ENCODE data around the gene RAD21L1.
A peak's percentile ranks its signal among the peaks of the same experiment; 100 is the strongest.
"Not testable (repeated sequence)": the region's sequence is repeated elsewhere in the genome, so short reads cannot be mapped to it uniquely, and the experiment has no call there.

Gene RAD21L1

DNA sequence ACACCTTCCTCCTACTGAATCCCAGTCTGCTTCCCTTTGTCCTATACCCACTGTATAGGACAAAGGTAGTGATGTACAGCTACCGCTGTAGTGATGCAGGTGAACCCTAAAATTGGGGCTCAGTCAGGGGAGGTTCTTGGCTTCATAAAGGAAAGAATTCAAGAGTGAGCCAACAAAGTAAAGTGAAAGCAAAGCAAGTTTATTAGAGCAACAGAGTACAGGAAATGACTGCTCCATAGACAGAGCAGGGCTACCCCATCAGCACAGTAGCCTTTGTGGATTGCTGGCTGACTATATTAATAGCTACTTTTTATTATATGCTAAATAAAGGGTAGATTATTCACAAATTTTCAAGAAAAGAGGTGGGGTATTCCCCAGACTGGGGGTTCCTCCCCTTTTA, 25.9 kb upstream of the RAD21L1 start:
- DNase-seq: no peak

DNA sequence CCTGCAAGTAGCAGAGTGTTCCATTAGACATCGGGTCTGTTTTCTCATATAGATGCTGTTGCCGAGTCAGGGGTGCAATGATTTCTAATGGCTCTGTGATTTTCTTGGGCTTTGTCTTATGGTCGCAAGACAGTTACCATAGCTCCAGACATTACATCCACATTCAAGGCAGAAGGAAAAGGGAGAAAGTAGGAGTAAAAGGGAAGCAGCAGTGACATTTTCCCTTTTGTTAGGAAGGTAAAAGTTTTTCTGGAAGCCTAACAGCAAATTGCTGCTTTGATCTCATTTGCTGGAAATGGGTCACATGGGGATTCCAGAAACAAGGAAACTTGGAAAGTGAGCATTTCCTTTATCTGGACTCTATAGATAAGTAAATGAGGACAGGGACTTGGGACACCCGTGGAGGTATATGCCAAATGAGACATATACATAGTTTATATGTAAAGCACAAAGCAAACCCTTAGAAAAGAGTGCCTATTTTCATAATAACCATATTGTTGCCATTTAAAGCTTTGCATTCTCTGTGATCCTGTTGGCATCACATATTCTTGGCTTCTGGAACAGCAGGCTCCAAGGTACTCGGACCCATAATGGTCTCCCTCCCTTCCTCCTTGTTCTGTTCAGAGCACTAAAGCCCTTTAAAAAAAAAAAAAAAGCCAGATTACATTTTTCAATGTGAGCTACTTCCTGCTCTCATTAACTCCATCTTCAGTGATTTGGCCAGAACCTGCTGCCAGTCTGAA, 22.9 kb upstream of the RAD21L1 start, which contains the start of gene C20orf202:
Gene C20orf202, plus strand, starts transcription at position 693 of the 743 bp plus-strand sequence. CDS start 132 bp downstream, outside the sequence.
- DNase-seq: no peak

DNA sequence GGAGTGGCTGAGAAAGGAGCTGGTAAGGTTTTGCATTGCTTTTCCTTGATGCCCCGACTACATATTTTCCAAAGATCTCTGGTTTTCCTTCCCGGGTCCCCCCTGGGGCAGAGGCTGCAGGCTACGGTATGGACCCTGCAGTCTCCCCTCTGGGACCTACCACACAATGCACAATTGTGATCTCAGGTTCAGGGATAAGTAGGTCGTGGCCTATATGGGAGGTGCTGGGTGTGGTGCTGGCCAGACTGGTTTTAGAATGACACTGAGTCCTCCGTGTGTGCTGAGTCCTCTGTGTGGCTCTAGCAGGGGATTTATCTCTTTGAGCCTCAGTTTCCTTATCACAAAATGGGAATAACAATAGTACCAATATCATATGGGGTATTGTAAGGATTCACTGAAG, 22.2 kb upstream of the RAD21L1 start:
- no peak for DNase-seq

DNA sequence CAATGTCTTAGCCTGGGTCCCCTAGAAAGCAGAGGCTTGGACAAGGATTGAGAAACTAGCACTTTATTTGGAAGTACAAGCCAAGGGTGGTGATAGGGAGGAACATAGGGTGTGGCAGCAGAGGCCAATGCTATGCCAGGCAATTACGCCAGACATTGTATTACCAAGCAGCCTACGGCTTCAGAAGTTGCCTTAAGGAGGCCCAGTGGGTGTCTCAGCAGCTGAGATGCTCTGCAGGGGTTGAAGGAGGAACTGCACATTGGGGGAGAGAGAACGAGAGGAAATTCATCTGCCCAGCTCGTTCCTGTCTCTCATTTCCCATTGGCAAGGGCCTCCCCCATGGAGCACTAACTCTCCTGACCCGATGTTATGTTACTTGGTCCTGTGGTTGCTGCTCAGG, 21.7 kb upstream of the RAD21L1 start:
- DNase-seq: no peak

DNA sequence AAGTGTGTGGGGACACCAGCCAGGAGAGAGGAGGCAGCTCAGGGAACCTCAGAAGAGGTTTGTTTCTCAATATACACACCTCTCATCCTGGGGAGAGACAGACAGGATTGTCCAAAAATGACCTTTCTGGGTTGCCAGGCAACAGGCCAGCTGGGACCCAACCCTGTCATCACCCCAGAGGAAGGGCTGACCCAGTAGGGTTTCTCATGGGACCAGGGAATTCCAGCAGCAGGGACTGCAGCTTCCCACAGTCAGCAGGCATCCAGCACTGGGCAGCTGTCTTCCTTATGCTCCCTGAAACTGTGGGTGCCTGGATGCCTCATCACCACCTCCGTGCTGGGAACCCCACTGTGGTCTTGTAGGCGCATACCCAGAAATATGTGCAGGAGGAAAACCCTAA, 21.3 kb upstream of the RAD21L1 start:
- DNase-seq: no peak

DNA sequence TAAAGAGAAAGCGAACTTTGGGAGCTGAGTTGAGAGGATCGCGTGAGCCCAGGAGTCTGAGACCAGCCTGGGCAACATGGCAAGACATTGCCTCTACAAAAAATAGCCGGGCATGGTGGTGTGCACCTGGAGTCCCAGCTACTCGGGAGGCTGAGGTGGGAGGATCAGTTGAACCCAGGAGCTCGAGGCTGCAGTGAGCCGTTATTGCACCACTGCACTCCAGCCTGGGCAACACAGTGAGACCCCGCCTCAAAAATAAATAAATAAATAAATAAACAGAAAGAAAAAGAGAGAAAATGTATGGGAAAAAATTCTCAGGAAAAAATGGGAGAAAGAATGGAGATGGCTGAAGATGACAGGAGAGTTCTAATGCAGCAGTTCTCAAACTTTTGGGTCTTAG, 20.0 kb upstream of the RAD21L1 start:
- DNase-seq: no peak

DNA sequence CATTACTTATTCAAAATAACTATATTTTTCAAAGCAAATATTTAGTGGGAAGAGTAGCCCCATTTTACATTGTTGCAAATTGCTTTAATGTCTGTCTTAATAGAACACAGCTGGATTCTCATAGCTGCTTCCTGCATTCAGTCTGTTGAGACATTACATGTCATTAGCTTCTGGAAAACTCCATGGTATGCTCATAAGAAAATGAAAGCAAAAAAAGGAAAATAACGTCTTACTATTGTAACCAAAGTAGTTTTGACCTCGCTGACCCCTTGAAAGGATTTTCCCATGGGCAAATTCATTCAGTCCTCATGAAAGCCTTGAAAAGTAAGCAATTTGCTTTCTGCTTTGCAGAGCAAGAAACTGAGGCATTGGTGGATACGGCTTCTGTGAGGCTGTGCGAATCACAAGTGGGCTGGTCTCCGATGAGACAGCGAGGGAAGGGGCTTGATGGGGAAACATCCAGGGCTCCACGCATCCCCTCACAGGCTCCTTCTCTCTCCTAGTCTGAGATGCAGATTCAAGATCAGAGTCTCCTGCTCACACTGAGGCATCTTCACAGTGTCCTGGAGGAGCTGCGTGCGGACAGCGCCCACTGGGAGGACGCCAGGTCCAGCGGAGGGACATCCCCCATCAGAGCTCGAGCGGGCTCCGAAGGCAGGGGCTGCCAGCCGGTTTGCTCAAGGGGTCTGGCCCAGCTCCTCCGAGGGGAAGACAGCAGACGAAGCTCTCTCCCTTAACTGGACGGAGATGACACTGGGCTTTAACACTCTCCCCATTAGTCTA, 19.3 kb upstream of the RAD21L1 start:
- peak; percentile 7 for DNase-seq

DNA sequence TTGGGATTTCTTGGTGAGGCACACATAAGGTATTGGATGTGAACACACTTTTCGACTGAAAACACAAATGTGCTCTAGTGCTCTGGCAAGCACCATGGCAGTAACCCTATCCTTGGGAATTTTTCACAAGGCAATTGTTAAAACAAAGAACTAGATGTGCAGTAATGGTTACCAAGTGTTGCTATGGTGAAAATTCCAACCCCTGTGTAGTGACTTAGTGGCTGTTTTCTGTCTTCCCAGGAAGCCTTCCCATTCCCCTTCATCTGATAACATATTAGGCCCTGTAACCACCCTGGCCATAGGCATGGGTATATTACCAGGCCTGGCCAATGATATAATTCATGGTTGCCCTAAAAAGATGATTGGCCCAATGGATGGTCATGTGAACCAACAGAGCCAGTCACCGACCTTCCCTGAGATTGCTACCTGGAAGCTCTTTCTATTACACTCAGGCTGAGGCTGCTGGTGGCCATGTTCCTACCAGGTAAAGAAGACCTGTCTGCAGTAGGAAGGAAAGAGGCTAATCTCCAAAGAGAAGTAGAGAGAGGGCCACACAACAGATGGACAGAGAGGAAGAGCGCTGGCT, 18.5 kb upstream of the RAD21L1 start:
- DNase-seq: no peak

DNA sequence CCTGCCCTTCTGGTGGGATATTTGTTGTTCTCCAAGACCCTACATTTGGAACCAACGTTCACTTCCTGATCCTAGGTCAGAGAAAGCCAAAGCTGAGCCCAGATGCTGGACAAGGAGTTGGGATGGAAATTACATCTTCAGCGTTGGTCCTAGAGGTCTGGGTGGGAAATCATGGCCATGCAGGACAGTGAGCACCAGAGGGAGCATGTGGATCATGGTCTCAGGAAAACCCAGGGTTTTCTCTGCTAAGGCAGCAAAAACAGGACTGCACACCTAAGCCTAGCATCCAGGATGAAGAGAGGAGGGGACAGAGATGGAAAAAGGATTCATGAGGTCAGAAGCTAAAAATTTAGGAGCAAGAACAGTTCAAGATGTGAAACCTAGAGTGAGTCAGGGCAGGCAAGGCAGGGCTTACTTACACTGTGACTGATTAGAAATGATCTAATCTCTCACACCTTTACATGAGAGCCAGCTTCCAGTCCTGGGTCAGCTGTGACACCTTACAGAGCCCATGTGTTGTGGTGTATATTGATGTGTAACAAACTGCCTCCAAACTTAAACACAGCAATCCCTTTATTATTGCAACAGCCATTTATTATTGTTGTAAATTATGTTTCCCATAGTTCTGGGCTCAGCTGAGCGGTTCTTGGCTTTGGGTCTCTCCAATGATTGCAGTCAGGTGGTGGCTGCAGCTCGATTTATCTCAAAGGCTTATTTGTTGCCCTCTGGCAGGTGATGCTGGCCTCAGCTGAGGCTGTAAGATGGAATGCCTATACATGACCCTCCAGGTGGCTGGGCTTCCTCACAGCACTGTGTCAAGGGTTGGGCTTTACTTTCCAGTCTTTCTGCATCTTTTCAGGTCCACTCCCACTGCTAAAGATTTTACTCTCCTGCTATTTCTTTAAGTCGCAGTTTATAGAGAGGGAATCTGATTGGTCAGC, 16.1 kb upstream of the RAD21L1 start:
- DNase-seq: no peak

DNA sequence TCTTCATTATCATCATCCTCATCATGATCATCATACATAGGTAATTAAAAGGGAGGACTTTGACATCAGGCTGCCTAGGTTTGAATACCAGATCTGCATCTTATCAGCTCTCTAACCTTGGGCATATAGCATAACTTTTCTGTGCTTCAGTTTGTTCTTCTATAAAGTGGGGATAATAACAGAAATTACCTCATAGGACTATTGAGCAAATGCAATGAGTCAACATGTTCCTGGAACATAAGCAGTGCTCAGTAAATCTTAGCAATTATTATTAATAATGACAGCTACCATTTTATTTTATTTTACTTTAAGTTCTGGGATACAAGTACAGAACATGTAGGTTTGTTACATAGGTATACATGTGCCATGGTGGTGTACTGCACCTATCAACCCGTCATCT, 15.3 kb upstream of the RAD21L1 start:
- DNase-seq: no peak

DNA sequence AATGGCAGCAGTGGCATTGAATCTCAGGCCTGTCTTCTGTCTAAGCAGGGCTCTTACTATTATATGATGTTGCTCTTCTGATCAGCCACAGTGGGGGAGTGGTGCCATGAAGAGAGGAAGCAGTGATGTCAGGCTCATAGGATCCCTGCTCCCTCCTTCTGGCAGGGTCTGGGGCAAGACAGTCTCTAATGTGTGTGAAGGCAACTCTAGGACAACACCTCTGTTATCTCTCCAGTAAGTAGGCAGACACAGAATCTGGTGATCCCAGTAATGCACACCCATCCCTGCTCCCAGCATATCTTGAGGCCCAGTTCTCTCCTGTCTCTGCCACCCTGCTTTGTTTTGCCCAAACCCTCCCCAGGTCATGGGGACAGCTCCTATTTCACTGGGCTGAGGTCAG, 13.8 kb upstream of the RAD21L1 start:
- no peak for DNase-seq

DNA sequence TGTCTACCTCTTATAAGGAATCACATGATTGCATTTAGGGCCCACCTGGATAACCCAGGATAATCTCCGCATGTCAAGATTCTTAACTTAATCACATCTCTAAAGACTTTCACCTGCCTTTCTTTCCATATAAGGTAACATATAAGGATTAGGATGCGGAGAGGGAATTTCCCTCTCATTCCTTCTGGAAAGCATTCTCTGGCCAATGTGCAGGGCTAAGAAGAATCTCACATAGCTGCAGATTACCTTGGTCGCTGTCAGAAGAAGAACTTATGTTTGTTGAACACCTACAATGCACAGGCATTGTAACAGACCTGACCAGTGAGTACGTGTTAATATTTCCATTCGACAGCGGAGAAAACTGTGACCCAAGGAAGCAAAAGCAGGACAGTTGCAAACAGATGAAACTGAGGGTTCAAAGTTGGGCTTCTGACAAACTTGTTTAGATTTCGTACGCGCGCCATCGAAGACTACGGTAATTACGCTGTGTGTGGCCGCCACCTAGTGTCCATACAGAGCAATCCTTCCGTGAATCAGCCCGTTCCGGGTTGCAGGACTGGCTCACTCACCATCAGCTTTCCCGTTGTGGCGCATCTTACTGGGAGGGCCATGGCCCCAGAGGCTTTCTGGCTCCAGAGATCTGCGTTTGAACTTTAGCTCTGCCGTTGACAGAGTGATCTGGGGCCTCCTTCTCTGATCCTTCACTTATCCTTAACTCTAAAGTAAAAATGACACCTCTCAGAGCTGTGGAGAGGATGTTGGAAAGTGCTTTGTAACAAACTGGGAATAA, 13.0 kb upstream of the RAD21L1 start:
- peak; percentile 64 for DNase-seq

DNA sequence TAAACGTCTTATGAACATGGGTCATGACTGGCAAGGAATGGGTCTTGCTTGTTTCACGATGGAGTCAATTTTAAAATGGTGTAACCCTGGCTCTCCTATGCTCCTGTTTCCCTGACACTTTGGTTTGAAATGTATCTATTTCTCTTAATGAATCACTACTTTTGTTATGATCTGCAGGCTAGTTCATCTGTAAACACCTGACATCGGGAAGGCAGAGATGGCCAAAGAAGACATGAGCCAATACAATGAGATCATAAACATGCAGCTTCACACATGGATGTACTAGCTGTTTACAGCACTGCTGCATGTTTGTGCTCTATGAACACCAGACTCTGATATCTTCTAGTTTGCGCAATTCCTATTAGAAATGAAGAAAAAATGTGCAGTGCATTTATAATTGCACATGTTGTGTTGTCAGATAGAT, 11.0 kb upstream of the RAD21L1 start:
- DNase-seq: no peak

DNA sequence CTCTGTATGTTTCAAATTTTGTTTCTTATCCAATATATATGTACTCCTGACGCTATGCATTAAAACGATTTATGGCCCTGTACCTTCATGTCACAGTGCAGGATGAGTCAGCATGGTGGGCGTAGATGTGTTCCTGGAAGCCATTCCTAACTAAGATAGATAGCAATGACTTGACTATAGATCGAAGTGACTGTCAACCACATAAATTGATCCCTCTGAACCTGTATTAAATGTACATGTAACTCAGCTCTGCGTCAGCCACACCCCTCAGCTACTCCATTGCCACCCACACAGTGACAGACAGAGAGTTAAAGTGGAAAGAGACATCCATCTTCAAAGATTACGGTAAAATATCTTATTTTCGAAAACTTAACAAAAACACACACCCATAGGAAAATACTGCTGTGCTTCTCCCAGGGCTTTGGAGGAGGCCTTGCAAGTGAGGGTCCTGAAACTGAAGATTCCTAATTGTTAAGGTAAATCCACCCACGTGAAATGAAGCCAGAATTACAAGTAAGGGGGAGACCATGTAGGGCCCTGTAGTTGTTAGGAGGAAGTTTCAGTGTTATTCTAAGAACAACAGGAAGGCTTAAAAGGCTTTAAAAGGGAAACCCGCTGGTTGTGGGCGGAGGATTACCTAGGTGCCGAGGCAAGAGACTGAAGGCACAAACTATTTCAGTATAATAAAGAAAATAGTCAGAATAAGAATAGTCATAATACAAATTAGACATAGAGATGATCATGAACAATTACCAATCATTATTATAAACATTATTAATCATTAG, 10.3 kb upstream of the RAD21L1 start:
- no peak for DNase-seq

DNA sequence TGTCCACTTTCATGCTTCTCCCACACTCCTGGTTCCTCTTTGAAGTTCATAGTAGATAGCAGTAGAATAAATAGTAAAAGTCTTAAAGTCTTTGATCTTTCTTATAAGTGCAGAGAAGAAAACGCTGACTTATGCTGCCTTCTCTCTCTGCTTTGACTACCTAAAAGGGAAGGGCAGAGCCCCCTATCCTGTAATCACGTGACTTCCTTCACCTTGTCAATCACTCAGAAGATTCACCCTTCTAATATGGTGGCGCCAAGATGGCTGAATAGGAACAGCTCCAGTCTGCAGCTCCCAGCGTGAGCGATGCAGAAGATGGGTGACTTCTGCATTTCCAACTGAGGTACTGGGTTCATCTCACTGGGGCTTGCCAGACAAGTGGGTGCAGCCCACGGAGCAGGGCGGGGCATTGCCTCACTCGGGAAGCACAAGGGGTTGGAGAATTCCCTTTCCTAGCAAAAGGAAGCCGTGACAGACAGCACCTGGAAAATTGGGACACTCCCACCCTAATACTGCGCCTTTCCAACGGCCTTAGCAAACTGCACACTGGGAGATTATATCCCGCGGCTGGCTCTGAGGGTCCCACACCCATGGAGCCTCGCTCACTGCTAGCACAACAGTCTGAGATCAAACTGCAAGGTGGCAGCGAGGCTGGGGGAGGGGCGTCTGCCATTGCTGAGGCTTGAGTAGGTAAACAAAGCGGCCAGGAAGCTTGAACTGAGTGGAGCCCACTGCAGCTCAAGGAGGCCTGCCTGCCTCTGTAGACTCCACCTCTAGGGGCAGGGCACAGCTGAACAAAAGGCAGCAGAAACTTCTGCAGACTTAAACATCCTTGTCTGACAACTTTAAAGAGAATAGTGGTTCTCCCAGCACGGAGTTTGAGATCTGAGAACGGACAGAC, 9.1 kb upstream of the RAD21L1 start:
- DNase-seq: not testable (repeated sequence)

DNA sequence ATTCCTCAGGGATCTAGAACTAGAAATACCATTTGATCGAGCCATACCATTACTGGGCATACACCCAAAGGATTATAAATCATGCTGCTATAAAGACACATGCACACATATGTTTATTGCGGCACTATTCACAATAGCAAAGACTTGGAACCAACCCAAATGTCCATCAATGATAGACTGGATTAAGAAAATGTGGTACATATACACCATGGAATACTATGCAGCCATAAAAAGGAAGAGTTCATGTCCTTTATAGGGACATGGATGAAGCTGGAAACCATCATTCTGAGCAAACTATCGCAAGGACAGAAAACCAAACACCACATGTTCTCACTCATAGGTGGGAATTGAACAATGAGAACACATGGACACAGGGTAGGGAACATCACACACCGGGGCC, 3.1 kb upstream of the RAD21L1 start:
- DNase-seq: not testable (repeated sequence)

DNA sequence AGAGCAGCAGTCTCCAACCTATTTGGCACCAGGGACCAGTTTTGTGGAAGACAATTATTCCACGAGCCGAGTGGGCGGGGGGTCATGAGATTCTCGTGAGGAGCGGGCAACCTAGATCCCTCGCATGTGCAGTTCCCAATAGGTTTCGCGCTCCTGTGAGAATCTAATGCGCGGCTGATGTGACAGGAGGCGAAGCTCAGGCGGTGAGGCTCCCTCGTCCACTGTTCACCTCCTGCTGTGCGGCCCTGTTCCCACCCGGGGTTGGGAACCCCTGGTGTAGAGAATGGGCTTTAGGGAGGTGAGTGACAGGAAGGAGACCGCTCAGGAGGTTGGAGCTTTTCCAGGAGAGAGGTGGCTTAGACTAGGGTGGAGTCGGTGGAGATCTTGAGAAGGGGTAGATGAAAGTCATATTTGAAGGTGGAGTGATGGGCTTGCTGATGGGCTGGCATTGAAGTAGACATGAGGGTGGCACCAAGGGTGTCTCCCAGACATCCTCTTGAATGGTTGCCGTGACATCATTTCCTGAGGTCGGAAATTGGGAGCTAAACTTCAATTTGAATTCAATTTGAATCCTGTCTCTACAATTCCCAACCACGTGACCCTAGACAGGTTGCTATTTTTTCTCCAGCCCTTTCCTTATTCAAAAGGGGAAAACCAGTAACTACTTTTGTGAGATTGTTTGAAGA, 1.5 kb upstream of the RAD21L1 start:
- no peak for DNase-seq

DNA sequence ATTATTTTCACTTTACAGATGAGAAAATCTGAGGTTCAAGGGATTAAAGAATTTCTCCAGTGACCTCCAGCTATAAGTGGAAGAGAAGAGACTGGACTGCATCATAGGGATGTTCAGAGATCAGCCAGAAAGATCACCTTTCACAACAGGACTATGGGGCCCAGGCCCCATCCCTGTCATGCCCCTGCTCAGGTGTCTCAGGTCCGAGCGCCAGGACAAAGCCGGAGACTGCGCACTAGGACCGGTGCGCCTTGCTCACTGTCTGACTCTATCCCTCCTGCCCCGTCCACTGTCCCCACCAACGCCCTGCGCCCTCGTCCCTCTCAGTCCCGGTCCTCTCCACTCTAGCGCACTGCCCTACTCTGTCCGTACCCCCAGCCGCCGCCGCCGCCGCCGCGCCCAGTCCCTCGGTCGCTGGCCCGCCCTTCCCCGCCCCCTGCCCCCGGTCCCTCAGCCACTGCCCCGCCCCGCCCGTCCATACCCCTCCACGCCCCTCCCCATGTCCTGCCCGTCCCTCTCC, 521 bp upstream of the RAD21L1 start:
- DNase-seq: no peak

DNA sequence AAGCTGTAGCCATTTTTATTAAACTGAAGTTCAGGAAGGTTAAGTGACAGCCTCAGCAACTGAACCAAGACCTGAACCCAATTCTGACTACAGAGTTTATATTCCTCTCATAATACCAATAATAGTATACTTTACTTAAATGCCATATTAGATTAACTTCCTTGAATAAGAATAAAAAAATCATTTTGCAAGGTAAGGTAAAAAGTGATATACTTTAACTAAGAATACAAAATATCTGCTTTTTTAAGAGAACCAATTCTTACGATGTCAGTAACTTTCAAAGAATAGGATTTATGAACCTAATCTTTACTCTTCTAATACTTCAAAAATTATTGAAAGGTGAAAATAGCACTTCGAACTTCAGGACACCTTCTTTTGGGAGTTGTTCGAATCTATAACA, 3.7 kb downstream of the RAD21L1 start:
- no peak for DNase-seq

All from fibroblast of skin of scalp (primary cell).